DMS53 treated with DMSO at 0.1 percent for 48 hours (cell line): ENCODE results near the gene NAALADL2.
"Not testable (repeated sequence)": the region's sequence is repeated elsewhere in the genome, so short reads cannot be mapped to it uniquely, and the experiment has no call there.

ENCODE experiments used
- DNase-seq: peaks from one replicate; lab custom pipeline; 2025; ENCODE audit not compliant: unreplicated experiment; lab: John Stamatoyannopoulos, UW

The NAALADL2 gene

GRCh38 chr3:175068587-175068986 is 209.5 kb downstream of the NAALADL2 start:
- no peak for DNase-seq

- peak; percentile 35 for DNase-seq
These were observed 211.8 kb downstream of the NAALADL2 start for GRCh38 chr3:175070946-175071345.

DNA sequence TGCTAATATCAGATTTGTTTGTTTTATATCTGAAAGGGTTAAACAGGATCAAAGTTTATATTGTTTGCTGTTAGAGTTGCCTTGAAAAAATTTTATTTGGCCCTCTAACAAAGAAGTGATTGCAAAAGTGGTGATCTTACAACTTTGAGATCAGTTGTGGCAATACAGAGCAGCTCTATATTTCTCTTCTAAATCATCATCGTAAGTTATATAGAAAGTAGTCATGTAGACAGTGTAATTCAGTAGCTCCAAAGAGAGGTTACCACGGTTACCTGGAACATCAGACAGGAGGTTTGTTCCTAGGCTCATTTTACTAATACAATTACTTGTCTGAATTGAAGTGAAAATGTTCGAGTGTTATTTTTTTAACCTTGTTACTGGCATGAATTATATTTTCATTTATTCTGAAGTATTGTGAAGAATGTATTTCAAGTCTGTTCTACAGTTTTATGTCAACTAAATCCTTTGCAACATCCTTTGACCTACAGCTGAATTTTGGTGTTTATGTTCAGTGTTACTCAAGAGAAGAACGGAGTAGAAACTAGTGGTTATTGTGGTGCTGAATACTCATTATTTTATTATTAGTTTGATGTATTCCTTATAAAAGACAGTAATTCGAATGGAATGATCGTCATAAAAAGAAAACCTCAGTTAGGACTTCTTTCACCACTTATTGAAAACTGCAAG is 214.2 kb downstream of the NAALADL2 start:
- peak; percentile 1 for DNase-seq

- DNase-seq = no peak
These were observed 216.1 kb downstream of the NAALADL2 start for GRCh38 chr3:175075269-175075668.

DNA sequence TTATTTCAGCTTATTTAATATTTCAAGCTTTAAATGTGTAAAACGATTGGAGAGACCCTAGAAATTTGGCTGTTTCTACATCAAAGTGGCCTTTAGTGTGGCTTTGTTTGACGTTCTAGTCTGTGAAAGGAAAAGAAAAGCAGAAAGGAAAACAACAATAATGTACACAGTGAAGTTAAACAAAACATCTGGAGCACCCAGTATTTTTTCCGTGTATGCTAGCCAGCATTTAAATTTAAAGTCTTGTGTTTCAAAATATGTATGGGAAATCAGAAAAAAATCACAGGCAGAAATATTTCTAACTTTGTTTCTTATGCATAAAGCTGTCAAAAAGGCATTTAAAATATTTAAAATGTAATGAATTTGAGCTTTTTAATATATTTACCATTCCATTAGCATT is 218.1 kb downstream of the NAALADL2 start:
- DNase-seq = no peak

GRCh38 chr3:175082631-175083030 is 223.5 kb downstream of the NAALADL2 start:
- DNase-seq = no peak

GRCh38 chr3:175087128-175087527 is 228.0 kb downstream of the NAALADL2 start:
- not testable (repeated sequence) for DNase-seq

DNA sequence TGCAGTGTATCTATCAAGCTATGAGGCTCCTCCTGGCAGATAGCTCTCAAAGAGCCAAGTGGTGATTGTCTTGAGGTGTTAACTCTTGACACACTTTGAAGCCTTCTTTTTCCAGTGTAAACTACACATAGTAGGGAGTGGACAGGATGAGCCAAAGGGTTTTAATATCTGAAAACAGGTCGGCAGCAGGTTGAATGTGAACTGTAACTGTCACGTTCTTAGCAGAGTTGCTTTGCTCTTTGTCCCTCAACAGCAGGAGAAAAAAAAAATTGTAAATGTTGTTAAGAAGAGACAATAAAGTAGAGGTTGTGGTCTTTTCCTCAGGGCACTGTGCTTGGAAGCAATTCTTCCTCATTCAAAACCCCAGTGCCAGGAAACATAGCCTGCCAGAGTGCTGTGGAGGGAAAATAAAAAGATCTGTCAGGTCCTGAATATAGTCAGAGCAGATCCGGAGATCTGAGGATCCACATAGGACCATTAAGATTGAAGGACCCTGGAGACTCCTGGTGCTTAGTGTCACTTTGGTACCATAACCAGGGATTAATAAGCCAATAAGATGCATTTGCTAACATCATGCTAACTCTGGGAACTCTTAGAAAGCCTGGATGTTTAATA is 229.7 kb downstream of the NAALADL2 start:
- no peak for DNase-seq

DNA sequence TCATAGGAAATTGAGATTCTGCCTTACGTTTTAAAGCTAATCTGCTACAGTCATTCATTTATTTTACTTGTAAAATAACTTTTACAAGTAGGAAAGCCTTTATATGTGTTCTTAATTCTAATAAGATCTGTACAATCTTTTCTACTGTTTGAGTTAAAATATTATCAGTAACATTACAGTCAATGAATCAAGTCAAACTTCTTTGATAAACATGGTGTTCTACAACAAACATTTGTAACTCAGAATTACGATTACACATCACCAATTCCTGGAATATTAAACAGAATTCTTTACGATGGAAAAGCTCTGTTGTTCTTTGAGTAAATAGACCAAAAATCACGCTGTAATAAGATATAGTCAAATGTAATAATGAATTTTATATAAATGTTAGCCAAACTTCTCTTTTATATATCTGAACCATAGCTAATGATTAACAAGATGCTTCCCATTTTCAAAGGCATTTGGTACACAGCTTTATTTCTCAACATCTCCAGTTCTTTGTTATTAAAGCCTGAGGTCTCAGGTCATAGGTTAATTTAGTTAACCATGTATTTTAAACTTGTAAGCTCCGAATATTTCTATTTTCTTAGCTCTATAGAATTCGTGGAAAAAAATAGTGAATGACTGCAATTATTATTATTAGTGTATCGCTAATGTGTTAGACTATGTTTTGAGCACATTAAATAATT is 232.4 kb downstream of the NAALADL2 start:
- no peak for DNase-seq

DNA sequence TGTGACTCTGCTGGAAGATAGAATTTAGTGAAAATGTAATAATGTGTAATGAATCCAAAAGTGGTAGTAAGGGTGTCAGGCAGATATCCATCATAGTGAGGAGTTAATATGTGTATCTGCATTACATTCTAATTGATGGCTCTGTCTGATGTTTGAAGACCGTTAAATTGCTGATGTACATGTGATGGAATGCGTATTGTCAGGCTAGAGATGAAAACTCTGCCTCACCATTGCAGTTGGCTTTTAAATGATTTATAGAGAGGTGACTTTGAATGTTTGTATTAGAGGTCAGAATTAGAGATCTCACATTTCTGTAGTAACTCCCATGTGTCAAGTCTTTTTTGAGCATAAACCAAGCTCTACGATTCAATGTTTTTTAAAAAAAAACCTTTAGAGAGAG is 234.6 kb downstream of the NAALADL2 start:
- DNase-seq = no peak

DNA sequence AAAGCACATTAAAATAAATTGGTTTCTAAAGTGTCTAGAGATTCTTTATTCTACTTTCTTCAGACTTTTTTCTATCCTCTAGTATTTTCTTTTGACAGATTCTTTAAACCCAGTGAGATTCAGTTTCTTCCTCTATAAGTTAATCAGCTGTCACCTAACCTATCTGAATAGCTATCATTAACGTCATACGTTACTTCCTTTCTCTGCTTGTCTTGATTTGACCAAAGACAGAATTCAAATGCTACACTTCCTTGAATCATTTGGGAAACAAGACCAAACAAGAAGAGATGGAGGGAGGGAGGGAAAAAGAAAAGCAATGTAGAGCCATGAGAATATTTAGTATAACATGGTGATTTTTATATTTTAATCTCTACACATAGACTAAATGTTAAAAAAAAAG is 235.2 kb downstream of the NAALADL2 start:
- DNase-seq = no peak

- DNase-seq = no peak
These were observed 239.5 kb downstream of the NAALADL2 start for GRCh38 chr3:175098644-175099043.

- DNase-seq = no peak
These were observed 243.0 kb downstream of the NAALADL2 start for GRCh38 chr3:175102161-175102560.

DNA sequence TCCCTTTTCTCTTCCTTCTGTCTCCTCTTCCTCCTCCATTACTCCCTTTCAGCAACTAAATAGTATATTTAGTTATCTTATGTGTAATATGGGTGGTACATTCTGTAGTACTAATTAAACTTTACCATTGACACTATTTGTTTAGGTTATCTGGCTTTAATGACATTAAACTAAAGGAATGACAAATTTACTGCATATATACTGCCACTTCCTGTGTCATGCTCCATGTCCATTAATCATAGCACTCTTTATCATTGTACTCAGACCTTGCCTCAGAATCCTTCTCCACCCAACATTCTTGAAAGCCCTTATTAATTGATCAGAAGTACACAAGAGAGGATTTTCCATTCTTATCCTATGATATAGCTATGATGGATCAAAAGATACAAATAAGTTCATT is 244.2 kb downstream of the NAALADL2 start:
- no peak for DNase-seq

DNA sequence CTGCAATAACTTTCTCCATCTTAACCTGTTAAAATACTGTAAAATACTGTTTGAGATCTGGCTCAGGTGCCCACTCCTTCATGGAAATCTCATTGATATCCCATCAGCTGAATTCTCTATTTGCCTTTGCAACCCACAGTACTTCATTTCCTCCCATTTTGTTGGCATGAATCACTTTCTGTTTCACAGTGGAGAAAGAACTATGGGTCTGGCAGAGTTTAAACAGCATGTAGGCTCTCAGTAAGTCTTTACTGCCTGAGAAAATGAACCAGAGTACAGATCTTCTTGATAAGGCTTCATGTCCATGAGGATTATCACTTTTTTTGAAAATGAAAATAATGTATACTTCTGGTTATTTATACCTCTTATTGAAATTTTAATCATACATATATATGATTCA is 245.9 kb downstream of the NAALADL2 start:
- peak; percentile 9 for DNase-seq

DNA sequence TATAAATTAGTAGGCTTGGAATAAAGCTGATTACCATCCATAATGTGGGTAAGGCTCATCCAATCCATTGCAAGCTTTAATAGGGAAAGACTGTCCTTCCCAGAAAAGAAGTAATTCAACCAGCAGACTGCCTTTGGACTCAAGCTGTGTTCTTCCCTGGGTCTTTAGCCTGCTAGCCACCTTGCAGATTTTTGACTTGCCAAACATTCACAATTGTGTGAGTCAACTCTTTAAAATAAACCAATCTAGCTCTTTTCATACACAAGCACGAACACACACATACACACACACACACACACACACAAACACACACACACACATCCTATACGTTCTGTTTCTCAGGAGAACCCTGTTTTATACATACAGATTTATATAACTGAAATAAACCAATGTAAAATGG is 248.1 kb downstream of the NAALADL2 start:
- DNase-seq = no peak

DNA sequence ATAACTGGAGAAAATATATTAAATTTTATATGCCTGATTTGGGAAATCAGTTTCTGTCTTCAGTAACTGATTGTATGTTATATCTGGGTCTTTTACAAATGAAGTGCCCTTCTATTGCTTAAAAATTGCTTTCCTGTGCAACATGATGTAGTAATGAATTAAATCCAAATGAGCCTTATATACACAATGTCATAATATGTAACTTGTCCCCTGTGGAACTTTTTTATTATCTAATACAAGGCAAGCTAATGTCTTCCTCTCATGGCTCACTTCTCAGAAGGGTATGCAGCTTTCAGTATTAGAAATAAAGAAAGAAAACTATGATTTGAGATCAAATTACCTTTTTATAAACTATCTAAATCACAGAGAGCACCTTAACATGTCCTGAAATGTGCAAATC is 248.9 kb downstream of the NAALADL2 start:
- DNase-seq = no peak

- no peak for DNase-seq
These were observed 249.5 kb downstream of the NAALADL2 start for GRCh38 chr3:175108613-175109151.

DNA sequence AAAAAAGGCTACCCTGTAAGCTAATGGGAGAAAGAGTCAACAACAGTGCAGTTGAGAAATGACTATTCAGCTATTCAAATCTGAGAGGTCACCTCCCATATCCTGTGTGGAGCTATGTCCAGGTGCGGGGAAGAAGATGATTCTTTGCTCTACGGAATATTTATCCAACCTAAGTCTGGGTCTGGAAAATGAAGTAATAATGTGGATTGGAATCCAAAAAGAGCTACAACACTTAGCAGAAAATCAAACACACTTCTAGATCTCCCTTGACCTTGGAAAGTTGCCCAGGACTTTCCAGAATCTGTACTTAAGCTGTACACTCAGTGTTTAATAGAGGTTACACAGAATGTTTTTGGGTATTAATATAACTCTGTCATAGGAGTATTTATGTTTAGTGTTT is 251.9 kb downstream of the NAALADL2 start:
- DNase-seq = no peak

- DNase-seq = no peak
These were observed 259.3 kb downstream of the NAALADL2 start for GRCh38 chr3:175118382-175118941.

DNA sequence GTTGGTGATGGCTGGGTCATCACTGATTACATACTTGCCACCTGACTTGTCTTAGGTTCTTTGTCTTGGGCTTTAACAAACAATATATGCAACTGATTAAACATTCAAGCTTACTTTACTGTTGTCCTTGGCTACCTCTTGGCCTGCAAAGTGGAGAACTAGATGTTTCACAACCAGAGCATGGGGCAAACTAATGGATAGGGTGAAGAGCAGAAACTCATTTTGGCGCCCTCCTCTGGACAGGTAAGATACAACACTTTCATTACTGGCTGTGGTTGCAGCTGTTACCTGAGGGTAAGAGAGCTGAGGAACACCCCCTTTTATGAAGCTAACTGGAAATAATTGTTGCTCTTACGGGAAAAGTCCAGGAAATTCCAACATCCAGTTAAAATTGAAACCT is 262.1 kb downstream of the NAALADL2 start:
- DNase-seq = peak; percentile 53
